Astrocyte (in vitro differentiated cells and primary cell): ENCODE data around the gene CT45A7.
"Not testable (repeated sequence)": the region's sequence is repeated elsewhere in the genome, so short reads cannot be mapped to it uniquely, and the experiment has no call there.

Experiments used
- CTCF ChIP-seq: IDR thresholded peaks from 2 replicates; pipeline ENCODE4 v1.5.1; 2011; ENCODE audit warnings: low read depth, mild to moderate bottlenecking, inconsistent platforms, low read length, moderate library complexity; ENCODE audit not compliant: insufficient read depth
- EZH2 ChIP-seq: IDR thresholded peaks from 2 replicates; pipeline ENCODE4 v1.6.1; 2012; ENCODE audit warnings: mild to moderate bottlenecking, low read length, inconsistent platforms; ENCODE audit not compliant: insufficient read depth

- not testable (repeated sequence) for TF ChIP-seq CTCF, EZH2
These were observed 17.4 kb upstream of the CT45A7 start, which contains the start of gene CT45A8 for GRCh38 chrX:135854438-135854837.
